GM23248 (cell line): ENCODE data around the gene XPNPEP1. TPM values are rescaled to one million over a fixed set of nuclear protein-coding genes. Genes with fewer than 3 reads are reported as not detected.

Experiments
- DNase-seq: peaks from one replicate; pipeline ENCODE4 v3.0.0-alpha.2; 2015
- H2AFZ ChIP-seq: fragments of 200-600 bp; sonication (generic); 2 replicates; pipeline ENCODE4 v1.6.1; 2016; ENCODE audit warnings: antibody characterized with exemption
- H3F3A ChIP-seq: fragments of 200-600 bp; sonication (generic); 2 replicates; pipeline ENCODE4 v1.6.1; 2016; ENCODE audit warnings: mild to moderate bottlenecking, antibody characterized with exemption, mixed run types; ENCODE audit not compliant: insufficient read depth
- H3K27ac ChIP-seq: fragments of 200-600 bp; sonication (generic); 2 replicates; pipeline ENCODE4 v1.5.1; 2016; ENCODE audit warnings: mild to moderate bottlenecking
- H3K27me3 ChIP-seq: fragments of 200-600 bp; sonication (generic); replicated peaks from 2 replicates; pipeline ENCODE4 v1.6.1; 2016; ENCODE audit warnings: mild to moderate bottlenecking; ENCODE audit not compliant: insufficient read depth
- H3K36me3 ChIP-seq: fragments of 200-600 bp; sonication (generic); 2 replicates; pipeline ENCODE4 v1.6.1; 2016; ENCODE audit warnings: low read depth, mild to moderate bottlenecking
- H3K4me1 ChIP-seq: fragments of 200-600 bp; sonication (generic); 2 replicates; pipeline ENCODE4 v1.6.1; 2016; ENCODE audit warnings: mild to moderate bottlenecking; ENCODE audit not compliant: insufficient read depth
- H3K4me2 ChIP-seq: fragments of 200-600 bp; sonication (generic); one replicate; pipeline ENCODE4 v1.6.1; 2016; ENCODE audit warnings: mild to moderate bottlenecking; ENCODE audit not compliant: unreplicated experiment
- H3K4me3 ChIP-seq: fragments of 200-600 bp; sonication (generic); 2 replicates; pipeline ENCODE4 v1.5.1; 2016; ENCODE audit warnings: mild to moderate bottlenecking
- H3K79me2 ChIP-seq: fragments of 200-600 bp; sonication (generic); 2 replicates; pipeline ENCODE4 v1.6.1; 2016; ENCODE audit warnings: mild to moderate bottlenecking; ENCODE audit not compliant: insufficient read depth
- H3K9ac ChIP-seq: fragments of 200-600 bp; sonication (generic); 2 replicates; pipeline ENCODE4 v1.6.1; 2016; ENCODE audit warnings: mild to moderate bottlenecking
- H3K9me2 ChIP-seq: fragments of 200-600 bp; sonication (generic); 2 replicates; pipeline ENCODE4 v1.6.1; 2016; ENCODE audit warnings: mixed run types, mild to moderate bottlenecking, moderate library complexity; ENCODE audit not compliant: insufficient read depth
- H3K9me3 ChIP-seq: fragments of 200-600 bp; sonication (generic); one replicate; pipeline ENCODE4 v1.6.1; 2017; ENCODE audit warnings: low read depth
- H4K20me1 ChIP-seq: fragments of 200-600 bp; sonication (generic); 2 replicates; pipeline ENCODE4 v1.6.0; 2016; ENCODE audit not compliant: insufficient read depth
- EZH2 ChIP-seq: fragments of 200-600 bp; sonication (generic); IDR thresholded peaks from 2 replicates; pipeline ENCODE4 v1.6.1; 2018; ENCODE audit warnings: antibody characterized with exemption, mild to moderate bottlenecking; ENCODE audit not compliant: insufficient read depth, poor library complexity, severe bottlenecking
- EZH2phosphoT487 ChIP-seq: fragments of 200-600 bp; sonication (generic); IDR thresholded peaks from 2 replicates; pipeline ENCODE4 v1.6.1; 2018; ENCODE audit warnings: antibody characterized with exemption, moderate library complexity, mild to moderate bottlenecking, low read depth; ENCODE audit not compliant: insufficient read depth
- WGBS, 2 experiments: methylation state at CpG; one replicate each; pipeline ENCODE4 v1.1.6; 2015 to 2017; ENCODE audit warnings: low lambda C conversion rate in 2 of 2, low coverage in 1 of 2; ENCODE audit errors: missing lambda C conversion rate in 2 of 2; 5-methylcytosine and 5-hydroxymethylcytosine counted together
- in situ Hi-C: fragments of 300-500 bp; cut with MboI; formaldehyde crosslinking; loops from 2 replicates; pipeline ENCODE4 v1.15.0; 2020
- polyA plus RNA-seq: library from polyadenylated mRNA; unstranded; fragments of >200 nt; fragmentation: Nextera tagmentation; extraction: Ambion mirVana; gene quantifications from 2 replicates; pipeline ENCODE4 v1.2.1, GENCODE V29; 2016
- total RNA-seq: library from RNA; depleted of rRNA; stranded (reverse); fragments of >200 nt; shearing (Covaris generic); gene quantifications from 2 replicates; pipeline ENCODE4 v1.2.3, GENCODE V29; 2014

Gene XPNPEP1
- total and polyA plus RNA-seq, 2 experiments from 2014 or later: 48.2 to 108 TPM

DNA sequence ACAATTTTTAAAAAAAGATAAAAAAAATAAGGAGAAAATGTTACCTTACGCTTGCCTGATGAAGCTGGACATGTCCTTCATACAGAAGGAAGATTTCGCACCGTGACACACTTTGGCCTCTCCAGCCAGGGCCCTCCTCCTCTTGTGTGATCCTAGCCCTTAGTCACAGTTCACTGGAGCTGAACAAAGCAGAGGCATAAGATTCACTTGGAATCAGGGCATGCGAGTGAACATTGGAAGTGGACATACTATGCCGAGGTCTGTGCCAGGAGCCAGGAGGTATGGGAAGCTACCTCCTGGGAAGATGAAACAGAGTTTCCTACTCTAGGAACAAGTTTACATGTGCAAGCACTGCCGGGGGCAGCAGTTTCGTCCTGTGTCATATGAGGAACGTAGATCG is 91.5 kb downstream of the XPNPEP1 start:
- Histone ChIP-seq H3K4me1 (0 out of 2 replicates have a peak, but pooled peaks cover 3% of the 10 kb centered on the region), H3K36me3 (no peaks in the 10 kb centered on the region), H3K9me2 (no peaks in the 10 kb centered on the region), H3K4me3 (no peak overlapping the region), H3K27ac (no peak overlapping the region), H3K9me3 (no peaks in the 10 kb centered on the region), H3K9ac (no peak overlapping the region), H2AFZ (no peak overlapping the region), H3F3A (no peaks in the 10 kb centered on the region), H3K4me2 (no peak overlapping the region), H4K20me1 (no peaks in the 10 kb centered on the region), H3K79me2 (no peaks in the 10 kb centered on the region), H3K27me3 (no peaks in the 10 kb centered on the region)
- 65 to 73% methylated on average over 9 of the region's 9 CpGs for WGBS, 2 experiments
- no peak for DNase-seq
- TF ChIP-seq EZH2: no peak
- no peak for TF ChIP-seq EZH2phosphoT487
- in situ Hi-C loops: no loop called here

GRCh38 chr10:109824206-109824605 is 99.1 kb downstream of the XPNPEP1 start:
- Histone ChIP-seq H3K79me2 (no peaks in the 10 kb centered on the region), H3K9ac (no peak overlapping the region)
- WGBS, 2 experiments: 8 to 18% methylated on average over 1 of the region's 1 CpG

DNA sequence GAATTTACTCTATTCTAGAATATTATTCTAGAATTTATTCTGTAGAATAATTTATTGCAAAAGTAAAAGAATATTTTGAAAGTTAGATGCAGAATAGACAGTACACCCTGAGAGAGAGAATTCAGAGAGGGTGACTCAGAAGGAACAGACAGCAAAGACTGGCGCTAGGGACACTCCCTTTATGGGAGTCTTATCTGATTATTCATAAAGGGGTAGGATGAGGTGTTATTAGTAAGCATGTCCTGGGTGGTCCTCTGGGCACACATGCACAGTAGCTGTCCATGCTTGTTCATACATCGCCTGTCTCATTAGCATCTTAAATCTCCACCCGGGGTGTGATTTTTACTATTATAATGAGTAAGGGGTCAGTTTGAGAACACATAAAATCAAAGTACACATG is 100.1 kb downstream of the XPNPEP1 start:
- DNase-seq: peak; percentile 56
- 53 to 58% methylated on average over 3 of the region's 3 CpGs for WGBS, 2 experiments

More at GRCh38 chr10:109824206-109824605, 99.1 kb downstream of the XPNPEP1 start:
- Histone ChIP-seq H2AFZ (no peak overlapping the region), H3K9me2 (no peaks in the 10 kb centered on the region), H4K20me1 (no peaks in the 10 kb centered on the region), H3K9me3 (no peaks in the 10 kb centered on the region), H3K36me3 (no peaks in the 10 kb centered on the region), H3K27ac (no peak overlapping the region), H3K27me3 (no peaks in the 10 kb centered on the region), H3K4me2 (no peak overlapping the region), H3K4me1 (no peaks in the 10 kb centered on the region), H3K4me3 (no peak overlapping the region), H3F3A (no peaks in the 10 kb centered on the region)
- in situ Hi-C loops: no loop called here
- no peak for TF ChIP-seq EZH2phosphoT487
- TF ChIP-seq EZH2: no peak
- DNase-seq: no peak

GRCh38 chr10:109821672-109822071 is 101.6 kb downstream of the XPNPEP1 start:
- in situ Hi-C loops: no loop called here

More for the DNA sequence above, 100.1 kb downstream of the XPNPEP1 start:
- Histone ChIP-seq H3F3A (no peaks in the 10 kb centered on the region), H3K9ac (no peak overlapping the region), H3K27me3 (no peaks in the 10 kb centered on the region), H2AFZ (no peak overlapping the region), H3K9me2 (no peaks in the 10 kb centered on the region), H3K36me3 (no peaks in the 10 kb centered on the region), H4K20me1 (no peaks in the 10 kb centered on the region), H3K79me2 (no peaks in the 10 kb centered on the region), H3K4me2 (no peak overlapping the region), H3K9me3 (no peaks in the 10 kb centered on the region), H3K4me3 (no peak overlapping the region), H3K4me1 (no peaks in the 10 kb centered on the region), H3K27ac (no peak overlapping the region)
- TF ChIP-seq EZH2 (no peak), EZH2phosphoT487 (no peak)
- in situ Hi-C loops: no loop called here

More at GRCh38 chr10:109821672-109822071, 101.6 kb downstream of the XPNPEP1 start:
- Histone ChIP-seq H3F3A (no peaks in the 10 kb centered on the region), H3K9ac (no peak overlapping the region), H3K27ac (no peak overlapping the region), H3K36me3 (no peaks in the 10 kb centered on the region), H3K27me3 (no peaks in the 10 kb centered on the region), H2AFZ (no peak overlapping the region), H3K4me2 (no peak overlapping the region), H4K20me1 (no peaks in the 10 kb centered on the region), H3K4me1 (no peaks in the 10 kb centered on the region), H3K4me3 (no peak overlapping the region), H3K9me3 (no peaks in the 10 kb centered on the region), H3K9me2 (no peaks in the 10 kb centered on the region), H3K79me2 (no peaks in the 10 kb centered on the region)
- no peak for DNase-seq
- no peak for TF ChIP-seq EZH2
- no peak for TF ChIP-seq EZH2phosphoT487
- 33 to 34% methylated on average over 5 of the region's 5 CpGs for WGBS, 2 experiments
